Erythroblast (primary cell): ENCODE results near the gene CX3CL1.

Experiments used
- GATA1 ChIP-seq: IDR thresholded peaks from 2 replicates; pipeline ENCODE4 v1.6.1; 2011; ENCODE audit warnings: low read depth, mild to moderate bottlenecking, control low read depth, low read length, moderate library complexity
- POLR2A ChIP-seq: IDR thresholded peaks from 2 replicates; pipeline ENCODE4 v1.6.1; 2011; ENCODE audit warnings: mild to moderate bottlenecking, low read length

GRCh38 chr16:57354311-57354710 lies 18.0 kb upstream of the CX3CL1 start:
- TF ChIP-seq POLR2A, result no peak
- no peak for TF ChIP-seq GATA1
